Measurements from ENCODE around the gene GPRC5A.

The GPRC5A gene

GRCh38 chr12:12897302-12897701 is 5.9 kb downstream of the GPRC5A start:
- TF ChIP-seq, protein P1, sequence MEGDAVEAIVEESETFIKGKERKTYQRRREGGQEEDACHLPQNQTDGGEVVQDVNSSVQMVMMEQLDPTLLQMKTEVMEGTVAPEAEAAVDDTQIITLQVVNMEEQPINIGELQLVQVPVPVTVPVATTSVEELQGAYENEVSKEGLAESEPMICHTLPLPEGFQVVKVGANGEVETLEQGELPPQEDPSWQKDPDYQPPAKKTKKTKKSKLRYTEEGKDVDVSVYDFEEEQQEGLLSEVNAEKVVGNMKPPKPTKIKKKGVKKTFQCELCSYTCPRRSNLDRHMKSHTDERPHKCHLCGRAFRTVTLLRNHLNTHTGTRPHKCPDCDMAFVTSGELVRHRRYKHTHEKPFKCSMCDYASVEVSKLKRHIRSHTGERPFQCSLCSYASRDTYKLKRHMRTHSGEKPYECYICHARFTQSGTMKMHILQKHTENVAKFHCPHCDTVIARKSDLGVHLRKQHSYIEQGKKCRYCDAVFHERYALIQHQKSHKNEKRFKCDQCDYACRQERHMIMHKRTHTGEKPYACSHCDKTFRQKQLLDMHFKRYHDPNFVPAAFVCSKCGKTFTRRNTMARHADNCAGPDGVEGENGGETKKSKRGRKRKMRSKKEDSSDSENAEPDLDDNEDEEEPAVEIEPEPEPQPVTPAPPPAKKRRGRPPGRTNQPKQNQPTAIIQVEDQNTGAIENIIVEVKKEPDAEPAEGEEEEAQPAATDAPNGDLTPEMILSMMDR (IDR thresholded peaks at IDR 0.05), result no peak
- no peak for DNase-seq (ENCODE audit: low spot score)
- no peak overlapping the region for H3K4me3 ChIP-seq
- H3K27ac ChIP-seq, result peak overlapping the region in 1 of 2 donors; percentile 96

DNA sequence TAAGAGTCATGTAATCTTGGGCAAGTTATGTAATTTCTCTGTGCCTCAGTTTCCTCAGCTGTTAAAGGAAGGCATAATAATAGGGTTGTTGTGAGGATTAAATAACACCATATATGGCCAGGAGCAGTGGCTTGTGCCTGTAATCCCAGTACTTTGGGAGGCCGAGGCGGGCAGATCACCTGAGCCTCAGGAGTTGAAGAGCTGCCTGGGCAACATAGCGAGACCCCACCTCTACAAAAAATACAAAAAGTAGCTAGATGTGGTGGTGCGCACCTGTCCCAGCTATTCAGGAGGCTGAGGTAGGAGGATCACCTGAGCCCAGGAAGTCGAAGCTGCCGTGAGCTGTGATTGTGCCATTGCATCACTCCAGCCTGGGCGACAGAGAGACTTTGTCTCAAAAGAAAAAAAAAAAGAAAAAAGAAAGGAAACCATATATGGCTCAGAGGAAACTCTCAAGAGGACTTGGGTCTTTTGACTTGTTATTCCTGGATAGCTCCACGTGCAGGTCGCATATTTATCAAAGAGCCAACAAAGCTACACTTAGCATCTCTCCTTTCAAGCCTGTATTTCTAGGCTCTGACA is 6.9 kb downstream of the GPRC5A start:
- peak overlapping the region; percentile 66 to 96 for H3K27ac ChIP-seq
- no peak overlapping the region for H3K4me3 ChIP-seq
- DNase-seq (ENCODE audit: low spot score), result no peak
- TF ChIP-seq, protein P1 (IDR thresholded peaks at IDR 0.05), result no peak

DNA sequence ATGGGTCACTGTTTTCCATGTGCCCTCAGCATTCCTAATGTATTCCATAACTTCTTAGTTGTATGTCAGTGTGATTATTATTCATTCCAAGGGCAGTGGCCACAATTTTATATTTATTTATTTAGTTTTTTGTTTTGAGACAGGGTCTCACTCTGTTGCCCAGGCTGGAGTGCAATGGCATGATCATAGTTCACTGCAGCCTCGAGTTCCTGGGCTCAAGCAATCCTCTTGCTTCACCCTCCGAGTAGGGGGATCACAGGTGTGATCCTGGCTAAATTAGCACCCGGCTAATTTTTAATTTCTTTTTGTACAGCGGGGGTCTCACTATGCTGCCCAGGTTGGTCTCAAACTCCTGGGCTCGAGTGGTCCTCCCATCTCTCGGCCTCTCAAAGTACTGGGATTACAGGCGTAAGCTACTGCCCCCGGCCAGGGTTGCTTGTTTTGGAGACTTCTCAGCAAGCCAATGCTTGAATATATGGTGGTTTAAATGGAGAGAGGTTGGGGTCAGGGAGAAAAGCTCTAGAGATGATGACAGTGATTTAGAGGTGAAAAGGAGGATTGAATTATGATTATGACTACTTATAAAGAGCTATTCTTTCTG is 7.6 kb downstream of the GPRC5A start:
- no peak for DNase-seq (ENCODE audit: low spot score)
- Histone ChIP-seq H3K4me3 (no peak overlapping the region), H3K27ac (peak overlapping the region; percentile 95 to 96)

DNA sequence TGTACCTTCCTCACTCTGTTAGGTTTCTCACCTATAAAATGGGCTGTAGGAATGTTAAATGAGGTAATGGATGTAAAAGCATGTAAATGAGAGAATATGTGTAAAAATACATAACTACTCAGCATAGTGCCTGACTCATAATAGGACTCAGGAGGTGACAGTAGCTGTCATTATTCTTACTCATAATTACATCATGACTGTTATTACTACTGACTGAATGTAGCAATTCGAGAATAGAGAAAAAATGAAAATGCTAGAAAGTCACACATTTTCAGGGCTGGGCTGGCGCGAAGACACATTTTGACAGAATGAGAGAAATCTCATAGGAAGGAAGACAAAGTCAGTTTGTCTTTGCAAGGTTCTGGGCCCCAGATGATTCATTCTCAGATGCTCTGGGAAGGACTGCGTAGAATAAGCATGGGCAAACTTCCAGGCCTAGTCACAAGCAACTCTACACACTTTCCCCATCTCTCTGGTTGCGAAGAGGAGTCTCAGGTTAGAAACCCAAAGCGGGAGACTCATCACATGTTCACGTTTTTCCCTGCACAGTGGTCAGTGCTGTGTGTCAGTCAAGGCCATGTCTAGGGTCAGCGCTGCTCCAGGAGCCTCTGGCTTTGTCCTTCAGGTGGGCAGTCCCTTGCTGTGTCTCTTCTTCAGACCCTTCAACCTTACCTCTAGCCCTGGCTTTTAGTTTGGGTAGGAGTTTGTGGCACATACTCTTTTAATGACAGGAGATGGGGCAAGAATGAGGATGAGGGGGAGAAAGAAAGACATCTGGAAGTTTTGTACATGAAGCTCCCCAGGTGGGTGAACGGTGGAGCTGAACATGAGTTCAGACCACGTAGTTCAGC is 8.4 kb downstream of the GPRC5A start:
- no peak overlapping the region for H3K4me3 ChIP-seq
- TF ChIP-seq, protein P1 (IDR thresholded peaks at IDR 0.05), result no peak
- peak overlapping the region; percentile 95 to 96 for H3K27ac ChIP-seq
- no peak for DNase-seq (ENCODE audit: low spot score)

More for the DNA sequence above, 7.6 kb downstream of the GPRC5A start:
- TF ChIP-seq, protein P1 (IDR thresholded peaks at IDR 0.05), result no peak

DNA sequence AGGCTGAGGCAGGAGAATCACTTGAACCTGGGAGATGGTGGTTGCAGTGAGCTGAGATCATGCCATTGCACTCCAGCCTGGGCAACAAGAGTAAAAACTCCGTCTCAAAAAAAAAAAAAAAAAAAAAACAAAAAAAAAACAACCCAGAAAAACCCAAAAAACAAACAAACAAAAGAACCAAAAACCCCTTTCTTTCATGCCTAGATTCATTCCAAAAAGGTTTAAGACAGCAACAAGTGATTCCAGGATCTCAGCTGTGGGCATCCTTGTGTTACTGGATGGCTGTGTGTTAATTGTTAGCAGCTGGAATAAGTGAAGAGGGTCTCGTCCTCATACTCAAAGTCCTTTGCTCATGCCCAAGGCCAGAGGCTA is 9.4 kb downstream of the GPRC5A start:
- Histone ChIP-seq H3K4me3 (no peak overlapping the region), H3K27ac (peak overlapping the region; percentile 95 to 96)
- TF ChIP-seq, protein P1 (IDR thresholded peaks at IDR 0.05), result no peak
- DNase-seq (ENCODE audit: low spot score), result no peak

GRCh38 chr12:12901158-12901791 is 9.9 kb downstream of the GPRC5A start:
- Histone ChIP-seq H3K4me3 (peak overlapping the region; percentile 40), H3K27ac (peak overlapping the region; percentile 95 to 96)
- peak; percentile 86 for DNase-seq (ENCODE audit: low spot score)

More at GRCh38 chr12:12901158-12901791, 9.9 kb downstream of the GPRC5A start:
- TF ChIP-seq, protein P1 (IDR thresholded peaks at IDR 0.05), result no peak

Data from coronary artery (tissue), 2 donors.